CD14-positive monocyte (primary cell): Measurements from ENCODE around the gene DGKH. TPM values are rescaled to one million over a fixed set of nuclear protein-coding genes. Genes with fewer than 3 reads are reported as not detected.
"Not testable (repeated sequence)": the region's sequence is repeated elsewhere in the genome, so short reads cannot be mapped to it uniquely, and the experiment has no call there.

ENCODE experiments used
- DNase-seq, 3 donors: peaks; one replicate each; pipeline ENCODE4 v3.0.0-alpha.2; 2011 to 2022
- H2AFZ ChIP-seq: 2 replicates; pipeline ENCODE4 v1.6.0; 2012; ENCODE audit warnings: mild to moderate bottlenecking, low read depth, low read length, inconsistent platforms; ENCODE audit not compliant: insufficient read depth, poor library complexity, severe bottlenecking
- H3K27ac ChIP-seq, 2 donors: 1 replicate in 1 of 2; 2 replicates in 1 of 2; pipeline ENCODE4 v1.5.1; 2012 to 2013; ENCODE audit warnings: low read length in 2 of 2, control low read depth in 1 of 2, inconsistent platforms in 1 of 2, low read depth in 1 of 2, mild to moderate bottlenecking in 1 of 2
- H3K27me3 ChIP-seq, 2 donors: one replicate each; pipeline versions ENCODE4 v1.6.0 to v1.6.1; 2011 to 2013; ENCODE audit warnings: low read length in 2 of 2; ENCODE audit not compliant: control insufficient read depth in 2 of 2, insufficient read depth in 2 of 2
- H3K36me3 ChIP-seq, 2 donors: replicated peaks in 1 of 2; 1 replicate in 1 of 2; 2 replicates in 1 of 2; pipeline versions ENCODE4 v1.5.1 to v1.6.1; 2012 to 2013; ENCODE audit warnings: low read length in 2 of 2, control low read depth in 1 of 2, inconsistent platforms in 1 of 2, mild to moderate bottlenecking in 1 of 2; ENCODE audit not compliant: insufficient read depth in 2 of 2, control insufficient read depth in 1 of 2
- H3K4me1 ChIP-seq, 2 donors: 1 replicate in 1 of 2; 2 replicates in 1 of 2; pipeline versions ENCODE4 v1.5.1 to v1.6.1; 2012 to 2013; ENCODE audit warnings: low read length in 2 of 2, control low read depth in 1 of 2, inconsistent platforms in 1 of 2, mild to moderate bottlenecking in 1 of 2, moderate library complexity in 1 of 2; ENCODE audit not compliant: insufficient read depth in 2 of 2, control insufficient read depth in 1 of 2
- H3K4me2 ChIP-seq: replicated peaks from 2 replicates; pipeline ENCODE3; 2012; ENCODE audit warnings: low read length, moderate library complexity, mild to moderate bottlenecking; ENCODE audit not compliant: poor library complexity, severe bottlenecking; ENCODE audit errors: extremely low read depth
- H3K4me3 ChIP-seq, 3 experiments: fragments of 200-600 bp in 1 of 3; sonication (generic) in 1 of 3; replicated peaks in 1 of 3; 1 replicate in 2 of 3; 2 replicates in 1 of 3; pipeline ENCODE4 v1.5.1; 2011 to 2013; ENCODE audit warnings: low read length in 3 of 3, mild to moderate bottlenecking in 3 of 3, control low read depth in 2 of 3, low read depth in 2 of 3, inconsistent platforms in 1 of 3, moderate library complexity in 1 of 3
- H3K79me2 ChIP-seq: 2 replicates; pipeline ENCODE4 v1.6.0; 2012; ENCODE audit warnings: mild to moderate bottlenecking, control low read depth, inconsistent platforms, low read length, moderate library complexity; ENCODE audit not compliant: insufficient read depth
- H3K9ac ChIP-seq: 2 replicates; pipeline ENCODE4 v1.6.0; 2017; ENCODE audit warnings: low read length, mild to moderate bottlenecking; ENCODE audit not compliant: insufficient read depth, poor library complexity, severe bottlenecking
- H3K9me3 ChIP-seq, 2 donors: replicated peaks in 1 of 2; 1 replicate in 1 of 2; 2 replicates in 1 of 2; pipeline versions ENCODE4 v1.5.1 to v1.6.1; 2012 to 2013; ENCODE audit warnings: low read length in 2 of 2, control low read depth in 1 of 2; ENCODE audit not compliant: control insufficient read depth in 1 of 2, insufficient read depth in 1 of 2
- H4K20me1 ChIP-seq: 2 replicates; pipeline ENCODE4 v1.6.0; 2012; ENCODE audit warnings: mild to moderate bottlenecking, low read length, control low read depth, moderate library complexity; ENCODE audit not compliant: insufficient read depth
- H3K27ac Mint-ChIP-seq, 7 donors: one replicate each; pipeline ENCODE4 v1.8.0; 2020; ENCODE audit warnings: mild to moderate bottlenecking in 7 of 7, mixed read lengths in 7 of 7, moderate library complexity in 6 of 7, inconsistent platforms in 2 of 7
- H3K27me3 Mint-ChIP-seq, 3 donors: one replicate each; pipeline ENCODE4 v1.8.0; 2021 to 2022; ENCODE audit warnings: low read depth in 3 of 3, mild to moderate bottlenecking in 3 of 3, mixed read lengths in 3 of 3, moderate library complexity in 3 of 3, inconsistent platforms in 1 of 3
- H3K36me3 Mint-ChIP-seq, 2 donors: one replicate each; pipeline ENCODE4 v1.8.0; 2020; ENCODE audit warnings: mixed read lengths in 2 of 2, inconsistent platforms in 1 of 2, mild to moderate bottlenecking in 1 of 2
- H3K4me1 Mint-ChIP-seq: one replicate; pipeline ENCODE4 v1.8.0; 2020; ENCODE audit warnings: mild to moderate bottlenecking, mixed read lengths
- H3K4me3 Mint-ChIP-seq, 2 donors: one replicate each; pipeline ENCODE4 v1.8.0; 2020; ENCODE audit warnings: mild to moderate bottlenecking in 2 of 2, mixed read lengths in 2 of 2, moderate library complexity in 1 of 2
- H3K9me3 Mint-ChIP-seq, 7 donors: one replicate each; pipeline ENCODE4 v1.8.0; 2020 to 2022; ENCODE audit warnings: mixed read lengths in 7 of 7, mild to moderate bottlenecking in 6 of 7, moderate library complexity in 6 of 7, inconsistent platforms in 2 of 7
- WGBS: methylation state at CpG from one replicate; pipeline ENCODE4 v1.1.5; 2013; ENCODE audit warnings: missing lambda C conversion rate; ENCODE audit not compliant: insufficient coverage; 5-methylcytosine and 5-hydroxymethylcytosine counted together
- intact Hi-C, 2 donors: fragments of 100-400 bp; cut with micrococcal nuclease; formaldehyde crosslinking; loops; one replicate each; pipeline versions ENCODE4 v1.15.0 to v1.15.1; 2023
- polyA plus RNA-seq, 3 donors: library from polyadenylated mRNA; depleted of rRNA in 1 of 3; unstranded in 2 of 3; stranded (reverse) in 1 of 3; fragments of 300-500 nt in 2 of 3; fragments of >200 nt in 1 of 3; fragmentation: Illumina TruSeq in 2 of 3; gene quantifications; 1 replicate in 2 of 3; 2 replicates in 1 of 3; pipeline ENCODE4 v1.2.3, GENCODE V29; 2012 to 2021
- TF ChIP-seq, protein P1 (sequence below): fragments of 200-600 bp; IDR thresholded peaks from one replicate; pipeline ENCODE4 v1.8.0; 2022; ENCODE audit warnings: antibody characterized with exemption, mild to moderate bottlenecking

DGKH gene
- polyA plus RNA-seq, 3 donors = 0.10 to 0.79 (median 0.15) TPM

DNA sequence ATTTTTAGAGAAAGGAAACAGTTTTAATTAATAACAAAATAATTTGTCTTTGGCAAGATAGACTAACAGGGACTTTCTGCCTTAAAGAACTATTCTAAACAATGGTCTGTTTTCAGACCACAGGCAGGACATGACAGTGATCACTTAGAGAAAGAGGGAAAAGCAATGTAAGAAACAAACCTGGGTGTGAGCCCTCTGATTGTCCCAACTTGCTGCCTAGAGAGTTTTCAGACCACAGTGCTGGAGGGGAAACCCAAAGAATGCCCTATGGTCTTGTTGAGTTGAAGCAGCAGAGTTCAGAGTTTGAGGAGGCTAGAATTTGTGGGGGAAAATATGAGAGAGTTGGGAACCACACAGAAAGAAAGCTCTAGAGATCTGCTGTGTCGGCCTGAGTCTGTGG, 38.1 kb downstream of the DGKH start:
- Histone ChIP-seq H3K4me3 (no peak overlapping the region), H3K4me2 (no peak overlapping the region), H3K27me3 (no peaks in the 10 kb centered on the region), H3K9me3 (peaks cover 0 to 9% of the 10 kb centered on the region in 2 donors), H3K79me2 (no peaks in the 10 kb centered on the region), H3K36me3 (no peaks in the 10 kb centered on the region), H3K4me1 (no peaks in the 10 kb centered on the region), H3K9ac (no peak overlapping the region), H2AFZ (no peak overlapping the region), H3K27ac (no peak overlapping the region), H4K20me1 (no peaks in the 10 kb centered on the region)
- peaks cover 6 to 22% (median 12%) of the 10 kb centered on the region in 7 donors for H3K9me3 Mint-ChIP-seq
- no peak overlapping the region for H3K4me3 Mint-ChIP-seq
- TF ChIP-seq, protein P1, sequence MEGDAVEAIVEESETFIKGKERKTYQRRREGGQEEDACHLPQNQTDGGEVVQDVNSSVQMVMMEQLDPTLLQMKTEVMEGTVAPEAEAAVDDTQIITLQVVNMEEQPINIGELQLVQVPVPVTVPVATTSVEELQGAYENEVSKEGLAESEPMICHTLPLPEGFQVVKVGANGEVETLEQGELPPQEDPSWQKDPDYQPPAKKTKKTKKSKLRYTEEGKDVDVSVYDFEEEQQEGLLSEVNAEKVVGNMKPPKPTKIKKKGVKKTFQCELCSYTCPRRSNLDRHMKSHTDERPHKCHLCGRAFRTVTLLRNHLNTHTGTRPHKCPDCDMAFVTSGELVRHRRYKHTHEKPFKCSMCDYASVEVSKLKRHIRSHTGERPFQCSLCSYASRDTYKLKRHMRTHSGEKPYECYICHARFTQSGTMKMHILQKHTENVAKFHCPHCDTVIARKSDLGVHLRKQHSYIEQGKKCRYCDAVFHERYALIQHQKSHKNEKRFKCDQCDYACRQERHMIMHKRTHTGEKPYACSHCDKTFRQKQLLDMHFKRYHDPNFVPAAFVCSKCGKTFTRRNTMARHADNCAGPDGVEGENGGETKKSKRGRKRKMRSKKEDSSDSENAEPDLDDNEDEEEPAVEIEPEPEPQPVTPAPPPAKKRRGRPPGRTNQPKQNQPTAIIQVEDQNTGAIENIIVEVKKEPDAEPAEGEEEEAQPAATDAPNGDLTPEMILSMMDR = no peak
- H3K4me1 Mint-ChIP-seq = peaks cover 3% of the 10 kb centered on the region
- no CpG with 5 or more reads among the region's 1 CpG for WGBS
- no peaks in the 10 kb centered on the region for H3K27me3 Mint-ChIP-seq
- peaks cover 0 to 9% of the 10 kb centered on the region in 2 donors for H3K36me3 Mint-ChIP-seq
- H3K27ac Mint-ChIP-seq = no peak overlapping the region
- intact Hi-C loops = no loop called here
- no peak for DNase-seq

DNA sequence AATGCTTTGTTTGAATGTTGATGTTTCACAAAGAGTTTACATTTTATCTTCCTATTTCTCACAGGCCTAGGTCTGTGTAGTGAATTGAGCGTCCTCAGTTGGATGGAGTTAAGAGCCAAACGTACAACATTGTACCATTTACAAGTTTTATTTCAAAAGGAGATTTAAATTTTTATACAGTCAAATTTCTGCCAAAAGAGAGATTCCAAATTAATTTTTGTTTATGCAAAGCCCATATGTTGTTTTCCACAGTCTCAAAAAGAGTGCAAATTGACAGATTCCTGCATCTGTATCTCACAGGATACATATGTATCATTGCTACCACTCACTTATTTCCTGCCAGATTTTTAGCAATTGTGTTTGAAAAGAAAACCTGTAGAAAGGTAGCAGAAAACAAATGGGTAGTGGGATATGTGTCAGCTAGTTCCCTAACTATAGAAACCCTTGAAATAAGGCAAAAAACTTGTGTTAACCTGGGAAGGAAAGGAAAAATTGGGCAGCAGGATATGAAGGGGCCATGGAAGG, 46.1 kb downstream of the DGKH start:
- H3K4me1 ChIP-seq = no peaks in the 10 kb centered on the region
- H3K27me3 ChIP-seq = no peaks in the 10 kb centered on the region
- H3K9me3 ChIP-seq = no peaks in the 10 kb centered on the region
- no peak overlapping the region for H3K9ac ChIP-seq
- Mint-ChIP-seq H3K27me3 (peaks cover 0 to 1% (median 0%) of the 10 kb centered on the region in 3 donors), H3K36me3 (no peaks in the 10 kb centered on the region), H3K4me1 (no peaks in the 10 kb centered on the region), H3K4me3 (no peak overlapping the region), H3K27ac (no peak overlapping the region), H3K9me3 (peaks cover 0 to 2% (median 0%) of the 10 kb centered on the region in 7 donors)
- DNase-seq = no peak
- no peak overlapping the region for H2AFZ ChIP-seq
- no peak overlapping the region for H3K4me2 ChIP-seq
- no peaks in the 10 kb centered on the region for H3K79me2 ChIP-seq
- intact Hi-C loops = no loop called here
- WGBS = no CpG with 5 or more reads among the region's 2 CpGs
- no peaks in the 10 kb centered on the region for H3K36me3 ChIP-seq
- no peak overlapping the region for H3K4me3 ChIP-seq
- TF ChIP-seq, protein P1 = no peak
- H3K27ac ChIP-seq = no peak overlapping the region
- no peaks in the 10 kb centered on the region for H4K20me1 ChIP-seq

DNA sequence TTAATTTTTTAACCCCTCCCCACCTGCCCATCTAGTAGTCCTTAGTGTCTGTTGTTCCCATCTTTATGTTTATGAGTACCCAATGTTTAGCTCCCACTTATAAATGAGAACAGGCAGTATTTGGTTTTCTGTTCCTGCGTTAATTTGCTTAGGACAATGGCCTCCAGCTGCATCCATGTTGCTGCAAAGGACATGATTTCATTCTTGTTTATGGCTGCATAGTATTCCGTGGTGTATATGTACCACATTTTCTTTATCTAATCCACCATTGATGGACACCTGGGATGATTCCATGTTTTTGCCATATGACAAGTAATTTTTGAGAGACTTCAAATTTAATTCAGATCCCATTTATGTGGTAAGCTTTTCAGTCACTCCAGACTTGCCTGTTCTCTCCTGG, 47.8 kb downstream of the DGKH start:
- H4K20me1 ChIP-seq, H3K4me1 Mint-ChIP-seq, H3K9ac ChIP-seq, H3K4me2 ChIP-seq, H3K9me3 Mint-ChIP-seq, H2AFZ ChIP-seq, H3K27me3 ChIP-seq, H3K27ac ChIP-seq, H3K4me1 ChIP-seq, H3K9me3 ChIP-seq, DNase-seq, H3K79me2 ChIP-seq, H3K27ac Mint-ChIP-seq, H3K36me3 Mint-ChIP-seq, H3K4me3 Mint-ChIP-seq, H3K27me3 Mint-ChIP-seq, H3K36me3 ChIP-seq, H3K4me3 ChIP-seq, intact Hi-C loops: not testable (repeated sequence)
- WGBS = 100% methylated on average over 1 of the region's 2 CpGs
